Measurements from ENCODE around the gene AGRN. TPM values are rescaled to one million over a fixed set of nuclear protein-coding genes. Genes with fewer than 3 reads are reported as not detected.
"Not testable (repeated sequence)": the region's sequence is repeated elsewhere in the genome, so short reads cannot be mapped to it uniquely, and the experiment has no call there.

AGRN gene
- polyA plus RNA-seq, 1 donor from 2014 or later = 0.05 TPM

DNA sequence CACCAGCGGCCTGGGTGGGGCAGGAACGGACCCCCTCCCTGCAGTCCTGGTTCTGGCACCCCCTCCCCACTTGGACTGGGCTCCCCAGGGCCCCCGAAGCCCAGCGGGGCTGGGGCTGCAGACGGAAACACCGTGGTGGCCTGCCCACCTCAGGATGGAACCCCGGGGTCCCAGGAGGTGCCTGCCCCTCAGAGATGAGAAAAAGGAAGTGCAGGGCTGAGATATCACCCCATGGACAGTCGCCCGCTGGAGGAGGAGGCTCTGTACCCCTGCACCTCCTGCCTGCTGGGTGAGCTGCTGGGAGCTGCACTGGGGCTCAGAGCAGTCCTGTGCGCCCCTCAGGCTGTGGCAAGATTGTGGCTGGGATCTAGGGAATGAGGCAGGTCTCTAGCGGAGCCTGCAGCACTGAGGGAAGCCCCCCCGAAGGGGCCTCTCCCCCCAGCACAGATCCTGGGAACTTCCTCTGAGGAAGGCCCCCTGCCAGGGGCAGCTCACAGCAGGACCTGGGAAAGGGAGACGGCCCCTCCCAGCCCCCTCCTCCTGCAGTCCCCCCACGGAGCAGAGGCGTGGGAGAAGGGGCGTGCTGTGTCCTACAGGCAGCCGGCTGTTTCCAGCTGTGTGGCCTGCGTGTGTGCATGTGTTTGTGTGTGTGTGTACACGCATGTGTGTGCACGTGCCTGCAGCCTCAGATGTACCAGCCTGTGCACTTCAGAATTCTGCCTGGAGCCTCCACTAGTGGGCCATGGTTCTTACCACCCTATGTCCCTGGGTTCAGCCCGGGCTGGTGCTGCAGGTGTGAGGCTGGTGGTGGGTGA, 6.9 kb downstream of the AGRN start:
- Mint-ChIP-seq H3K9me3 (no peaks in the 10 kb centered on the region), H3K4me3 (no peak overlapping the region), H3K36me3 (no peaks in the 10 kb centered on the region), H3K4me1 (no peaks in the 10 kb centered on the region), H3K27me3 (peaks cover 6% of the 10 kb centered on the region), H3K27ac (no peak overlapping the region)

DNA sequence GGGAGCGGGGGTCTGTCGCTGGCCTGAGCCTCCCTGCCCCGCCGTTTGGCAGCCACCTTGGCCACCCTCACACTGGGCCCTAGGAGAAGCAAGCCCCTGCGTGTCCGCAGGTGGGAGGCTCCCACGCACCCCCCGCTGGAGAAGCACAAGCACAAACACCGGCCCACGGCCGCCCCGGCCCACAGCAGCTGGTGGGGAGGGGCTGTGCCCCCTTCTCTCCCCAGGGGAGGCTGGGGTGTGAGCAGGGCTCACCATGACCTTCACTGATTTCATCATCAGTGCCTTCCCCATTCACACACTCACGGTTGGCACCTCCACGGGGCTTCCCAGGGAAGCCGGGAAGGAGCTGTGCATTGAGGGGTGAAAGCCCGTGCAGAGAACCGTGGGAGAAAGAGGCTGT, 7.9 kb downstream of the AGRN start:
- no peak overlapping the region for H3K27ac Mint-ChIP-seq
- H3K4me3 Mint-ChIP-seq = no peak overlapping the region

DNA sequence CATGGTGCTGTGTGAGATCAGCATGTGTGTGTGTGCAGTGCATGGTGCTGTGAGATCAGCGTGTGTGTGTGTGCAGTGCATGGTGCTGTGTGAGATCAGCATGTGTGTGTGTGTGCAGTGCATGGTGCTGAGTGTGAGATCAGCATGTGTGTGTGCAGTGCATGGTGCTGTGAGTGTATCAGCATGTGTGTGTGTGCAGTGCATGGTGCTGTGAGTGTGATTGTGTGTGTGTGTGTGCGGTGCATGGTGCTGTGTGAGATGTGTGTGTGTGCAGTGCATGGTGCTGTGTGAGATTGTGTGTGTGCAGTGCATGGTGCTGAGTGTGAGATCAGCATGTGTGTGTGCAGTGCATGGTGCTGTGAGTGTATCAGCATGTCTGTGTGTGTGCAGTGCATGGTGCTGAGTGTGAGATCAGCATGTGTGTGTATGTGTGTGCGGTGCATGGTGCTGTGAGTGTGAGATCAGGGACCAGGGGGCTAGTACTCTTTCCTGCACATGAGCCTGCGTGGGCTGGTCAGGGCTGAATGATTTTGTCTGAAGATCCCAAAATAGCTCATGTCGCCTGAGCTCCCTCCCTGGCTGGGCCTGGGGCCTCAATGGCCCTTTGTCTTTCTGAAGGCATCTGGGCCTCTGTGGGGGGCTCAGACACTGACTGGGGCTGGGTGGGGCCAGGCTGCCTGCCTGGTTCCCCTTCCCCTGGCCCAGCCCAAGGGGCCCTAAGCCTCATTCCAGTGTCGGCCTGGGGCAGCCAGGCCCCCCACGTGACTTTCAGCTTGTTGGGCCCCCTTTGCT, 11.1 kb downstream of the AGRN start:
- H3K27me3 Mint-ChIP-seq, H3K4me1 Mint-ChIP-seq, H3K9me3 Mint-ChIP-seq, H3K4me3 Mint-ChIP-seq, H3K27ac Mint-ChIP-seq, H3K36me3 Mint-ChIP-seq: not testable (repeated sequence)

More for the DNA sequence above, 7.9 kb downstream of the AGRN start:
- H3K4me1 Mint-ChIP-seq = peaks cover 0 to 6% (median 6%) of the 10 kb centered on the region in 3 donors
- H3K36me3 Mint-ChIP-seq = no peaks in the 10 kb centered on the region
- H3K9me3 Mint-ChIP-seq = no peaks in the 10 kb centered on the region
- H3K27me3 Mint-ChIP-seq = peaks cover 1% of the 10 kb centered on the region

DNA sequence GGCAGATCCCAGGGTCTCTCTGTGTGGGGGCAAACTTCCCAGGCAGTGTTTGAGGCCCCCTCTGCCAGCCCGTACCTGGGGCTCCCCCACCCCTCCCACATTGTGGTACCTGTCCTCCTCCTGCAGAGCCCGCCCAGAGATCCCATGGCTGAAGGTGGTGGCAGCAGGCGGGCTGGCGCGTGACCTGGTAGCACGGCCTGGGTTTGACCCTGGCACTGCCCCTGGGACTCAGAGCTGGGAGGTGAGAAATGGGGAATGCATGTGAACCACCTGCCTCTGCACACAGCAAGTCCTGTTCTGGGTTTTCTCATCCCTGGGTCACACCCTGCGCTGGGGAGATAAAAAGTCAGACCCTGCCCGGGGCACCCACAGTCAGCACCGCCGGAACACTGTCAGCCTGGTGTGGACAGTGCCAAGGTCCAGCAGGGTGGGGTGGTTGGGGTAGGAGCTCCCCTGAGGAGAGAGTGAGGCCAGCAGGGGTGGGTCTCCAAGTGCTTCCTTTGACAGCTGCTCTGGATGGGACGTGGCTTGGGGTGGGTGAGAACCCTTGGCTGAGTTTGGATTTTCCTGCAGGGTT, 11.8 kb downstream of the AGRN start:
- Mint-ChIP-seq H3K27ac (peak overlapping the region; percentile 67 to 90 (median 74)), H3K4me3 (peak overlapping the region in 3 of 4 donors; percentile 62 to 89 (median 81)), H3K4me1 (peaks cover 0 to 9% (median 6%) of the 10 kb centered on the region in 3 donors), H3K27me3 (peaks cover 7% of the 10 kb centered on the region), H3K9me3 (no peaks in the 10 kb centered on the region), H3K36me3 (no peaks in the 10 kb centered on the region)

DNA sequence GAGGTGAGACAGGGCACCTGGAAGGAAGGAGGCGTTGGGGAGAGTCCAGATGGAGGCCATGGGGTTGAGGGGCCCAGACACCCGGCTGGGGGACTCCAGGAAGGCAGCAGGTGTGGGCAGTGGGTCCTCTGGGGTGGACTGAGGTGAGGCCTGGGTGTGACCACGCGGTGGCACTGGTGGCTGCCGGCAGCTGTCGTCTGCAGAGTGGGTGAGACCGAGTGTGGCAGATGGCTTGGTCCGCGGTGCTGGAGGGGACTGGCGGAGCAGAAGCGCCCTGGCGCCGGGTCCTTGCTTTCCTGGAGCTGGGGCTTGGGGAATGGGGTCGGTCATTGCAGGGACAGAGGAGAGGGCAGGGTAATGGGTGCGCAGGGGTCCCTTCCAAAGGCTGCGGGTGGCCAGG, 12.5 kb downstream of the AGRN start:
- no peaks in the 10 kb centered on the region for H3K9me3 Mint-ChIP-seq
- peak overlapping the region in 2 of 3 donors; percentile 74 to 90 for H3K27ac Mint-ChIP-seq
- peaks cover 0 to 9% (median 8%) of the 10 kb centered on the region in 3 donors for H3K4me1 Mint-ChIP-seq
- peaks cover 6% of the 10 kb centered on the region for H3K27me3 Mint-ChIP-seq
- H3K4me3 Mint-ChIP-seq = peak overlapping the region; percentile 62 to 89 (median 76)
- H3K36me3 Mint-ChIP-seq = no peaks in the 10 kb centered on the region

DNA sequence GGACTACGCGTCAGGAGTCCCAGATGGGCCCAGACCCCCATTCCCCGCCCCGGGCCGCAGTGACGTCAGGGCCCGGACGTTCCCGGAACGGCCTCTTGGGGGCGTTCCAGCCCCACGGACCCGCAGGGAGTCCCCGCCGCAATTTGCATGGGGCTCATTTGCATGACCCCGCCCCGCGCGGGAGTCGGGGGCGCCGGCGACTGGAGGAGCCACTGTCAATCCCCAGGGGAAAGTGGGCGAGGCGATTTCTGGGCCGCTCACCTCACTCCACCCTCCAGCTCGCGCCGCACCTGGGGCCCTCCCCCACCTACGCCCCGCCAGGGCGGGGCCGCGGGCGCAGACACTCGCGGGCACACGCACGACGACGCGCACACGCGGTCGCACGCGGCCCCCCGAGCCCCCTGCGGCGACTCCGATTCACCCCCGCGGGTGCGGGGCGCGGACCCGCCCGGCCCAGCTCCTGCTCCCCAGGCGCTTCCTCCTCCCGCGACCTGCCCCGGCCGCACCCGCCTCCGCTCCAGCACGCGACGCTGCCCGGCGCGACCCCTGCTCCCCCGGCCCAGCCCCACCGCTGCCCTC, 13.2 kb downstream of the AGRN start:
- H3K27ac Mint-ChIP-seq = no peak overlapping the region

DNA sequence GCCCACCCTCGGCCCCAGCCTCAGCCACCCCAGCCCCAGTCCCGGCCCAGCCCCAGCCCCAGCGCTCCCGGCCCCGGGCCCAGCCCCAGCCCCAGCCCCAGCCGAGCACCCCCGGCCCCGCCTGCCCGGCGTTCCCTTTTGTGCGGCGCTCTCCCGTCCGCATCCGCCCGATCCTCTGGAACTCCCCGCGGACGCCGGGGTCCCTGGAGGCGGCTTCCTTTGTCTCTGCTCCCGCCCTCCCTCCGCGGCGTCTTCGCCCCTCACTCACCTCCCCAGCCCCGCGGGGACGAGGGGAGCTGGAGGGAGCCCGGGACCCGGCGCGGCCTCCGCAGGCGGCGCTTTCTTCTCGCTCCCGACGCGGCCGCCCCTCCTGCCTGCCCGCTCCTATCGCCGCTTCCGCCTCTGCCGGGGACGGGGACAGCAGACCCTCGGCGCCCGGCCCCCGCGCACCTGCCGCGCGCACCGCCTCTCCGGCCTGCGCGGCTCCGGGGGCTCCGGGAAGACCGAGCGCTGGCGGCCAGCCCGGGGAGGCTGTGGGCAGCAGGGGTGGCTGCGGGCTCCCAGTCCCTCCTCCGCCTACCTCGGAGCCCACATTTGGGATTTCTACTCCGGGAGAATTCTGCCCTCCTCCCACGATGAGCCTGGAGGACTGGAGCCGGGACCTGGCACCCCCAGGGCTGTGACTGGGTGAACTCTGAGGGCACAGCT, 14.0 kb downstream of the AGRN start:
- H3K27ac Mint-ChIP-seq = peak overlapping the region in 1 of 3 donors; percentile 39

More for the DNA sequence above, 13.2 kb downstream of the AGRN start:
- peaks cover 6% of the 10 kb centered on the region for H3K27me3 Mint-ChIP-seq
- no peaks in the 10 kb centered on the region for H3K9me3 Mint-ChIP-seq
- H3K36me3 Mint-ChIP-seq = no peaks in the 10 kb centered on the region
- H3K4me1 Mint-ChIP-seq = peaks cover 0 to 10% (median 9%) of the 10 kb centered on the region in 3 donors
- peak overlapping the region in 3 of 4 donors; percentile 54 to 63 (median 62) for H3K4me3 Mint-ChIP-seq

DNA sequence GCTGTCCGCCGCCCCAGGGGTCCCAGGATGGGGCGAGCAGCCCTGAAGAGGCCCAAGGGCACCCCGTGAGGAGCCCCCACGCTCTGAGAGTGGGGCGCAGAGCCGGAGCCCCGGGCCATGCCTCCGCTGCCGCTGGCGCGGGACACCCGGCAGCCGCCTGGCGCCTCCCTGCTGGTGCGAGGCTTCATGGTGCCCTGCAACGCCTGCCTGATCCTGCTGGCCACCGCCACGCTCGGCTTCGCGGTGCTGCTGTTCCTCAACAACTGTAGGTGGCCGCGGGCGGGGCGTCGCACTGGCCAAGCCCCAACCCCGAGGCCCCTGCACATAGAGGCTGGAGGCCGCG, 14.5 kb downstream of the AGRN start:
- Mint-ChIP-seq H3K4me1 (peaks cover 6 to 19% (median 17%) of the 10 kb centered on the region in 3 donors), H3K9me3 (no peaks in the 10 kb centered on the region), H3K27me3 (peaks cover 6% of the 10 kb centered on the region), H3K27ac (peak overlapping the region in 1 of 3 donors; percentile 39), H3K36me3 (no peaks in the 10 kb centered on the region), H3K4me3 (peak overlapping the region in 2 of 4 donors; percentile 68 to 88)

More for the DNA sequence above, 14.0 kb downstream of the AGRN start:
- H3K4me3 Mint-ChIP-seq = peak overlapping the region in 2 of 4 donors; percentile 54 to 68
- H3K4me1 Mint-ChIP-seq = peaks cover 5 to 15% (median 12%) of the 10 kb centered on the region in 3 donors
- H3K9me3 Mint-ChIP-seq = no peaks in the 10 kb centered on the region
- H3K27me3 Mint-ChIP-seq = peaks cover 6% of the 10 kb centered on the region
- H3K36me3 Mint-ChIP-seq = no peaks in the 10 kb centered on the region

DNA sequence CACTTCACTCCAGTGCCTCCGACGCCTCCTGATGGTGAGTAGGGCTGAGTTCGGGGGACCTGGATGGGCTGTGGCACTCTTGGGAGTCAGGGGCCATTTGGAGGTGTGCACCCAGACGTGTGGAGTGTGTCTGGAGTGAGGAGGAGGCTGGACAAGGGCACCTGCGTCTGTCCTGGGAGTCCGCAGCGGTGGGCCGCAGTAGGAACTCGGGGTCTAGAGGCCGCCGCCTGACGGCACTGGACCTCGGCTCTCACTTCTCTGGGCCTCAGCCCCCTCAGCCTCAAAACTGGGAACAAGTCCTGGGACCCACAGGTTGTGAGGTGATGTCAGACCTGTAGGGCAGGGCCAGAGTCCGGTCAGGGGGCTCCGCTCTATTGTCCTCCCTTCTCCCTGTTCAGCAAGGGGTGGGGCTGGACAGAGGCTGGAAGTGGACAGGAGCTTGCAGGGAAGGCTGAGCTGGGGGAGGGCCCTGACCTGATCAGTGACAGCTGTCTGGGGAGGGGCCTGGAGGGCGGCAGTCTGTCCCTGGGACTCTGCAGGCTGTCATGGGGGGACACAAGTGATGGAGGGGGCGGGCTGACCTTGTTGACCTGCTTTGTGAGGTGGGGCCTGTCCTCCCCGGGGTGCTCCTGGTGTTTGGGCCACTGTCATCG, 15.5 kb downstream of the AGRN start:
- H3K4me1 Mint-ChIP-seq = peaks cover 6 to 22% (median 21%) of the 10 kb centered on the region in 3 donors
- no peak overlapping the region for H3K27ac Mint-ChIP-seq
- H3K9me3 Mint-ChIP-seq = no peaks in the 10 kb centered on the region
- H3K36me3 Mint-ChIP-seq = no peaks in the 10 kb centered on the region
- H3K27me3 Mint-ChIP-seq = peaks cover 9% of the 10 kb centered on the region
- peak overlapping the region in 2 of 4 donors; percentile 43 to 49 for H3K4me3 Mint-ChIP-seq

DNA sequence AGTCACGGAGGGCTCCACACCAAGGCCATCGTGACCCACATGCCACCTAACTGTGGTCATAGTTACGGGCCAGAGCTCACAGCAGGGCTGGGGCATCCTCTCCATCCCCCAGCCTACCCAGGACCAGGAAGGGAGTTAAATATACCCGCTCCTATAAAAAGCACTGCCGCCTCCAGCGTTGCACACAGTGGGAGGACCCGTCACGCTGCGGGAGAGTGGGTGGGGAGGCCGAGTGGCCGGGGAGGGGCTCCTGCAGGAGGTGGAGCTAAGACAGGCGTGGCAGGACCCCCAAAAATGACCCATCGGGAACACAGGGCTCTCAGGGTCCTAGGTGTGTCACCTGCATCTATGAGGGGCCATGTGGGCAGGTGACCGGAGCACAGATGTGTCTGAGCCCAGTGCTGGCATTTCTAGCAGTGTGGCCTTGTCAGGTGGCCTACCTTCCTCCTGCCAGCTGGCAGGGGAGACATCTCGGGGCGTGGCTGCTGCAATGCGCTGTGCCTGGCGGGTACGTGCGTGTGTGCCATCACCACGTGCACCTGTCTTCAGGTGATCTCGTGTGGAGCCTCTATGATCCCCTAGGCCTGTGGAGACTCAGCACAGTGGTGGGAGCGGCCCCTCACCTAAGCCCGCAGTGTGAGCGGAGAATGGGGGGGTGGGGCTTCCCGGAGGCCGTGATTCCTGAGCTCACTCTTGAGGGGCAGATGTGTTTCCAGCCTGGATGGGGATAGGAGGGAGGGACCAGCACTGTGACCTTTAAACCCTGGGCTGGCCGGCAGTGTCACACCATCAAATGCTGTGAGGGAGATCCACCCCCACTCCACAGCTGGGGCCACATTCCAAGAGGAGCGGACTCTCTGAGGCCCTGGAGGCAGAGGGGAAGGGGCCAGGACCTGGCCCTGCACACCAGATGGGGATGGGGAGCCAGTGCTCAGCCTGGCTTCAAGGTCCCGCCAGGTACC, 17.7 kb downstream of the AGRN start:
- Mint-ChIP-seq H3K27me3 (peaks cover 9% of the 10 kb centered on the region), H3K4me1 (peaks cover 6 to 16% (median 16%) of the 10 kb centered on the region in 3 donors), H3K27ac (peak overlapping the region in 2 of 3 donors; percentile 5 to 78), H3K9me3 (no peaks in the 10 kb centered on the region), H3K4me3 (peak overlapping the region in 2 of 4 donors; percentile 48 to 55), H3K36me3 (no peaks in the 10 kb centered on the region)

DNA sequence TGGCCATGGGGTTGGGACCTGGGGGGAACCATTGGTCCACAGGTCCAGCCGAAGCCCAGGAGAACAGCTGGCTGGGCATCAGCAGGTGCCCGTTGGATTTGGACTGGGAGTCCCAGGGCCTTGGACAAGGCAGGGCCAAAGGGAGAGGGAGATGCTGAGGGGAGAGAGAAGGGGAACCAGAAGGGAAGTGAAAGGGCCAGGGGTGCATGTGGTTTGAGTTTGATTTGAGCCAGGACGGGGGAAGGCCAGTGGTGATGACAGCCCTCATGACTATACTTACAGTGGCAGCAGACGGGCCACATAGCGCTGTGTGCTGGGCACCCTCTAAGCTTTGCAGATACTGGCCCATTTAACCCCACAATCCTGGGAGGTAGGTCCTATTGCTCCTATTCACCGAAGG, 18.8 kb downstream of the AGRN start:
- H3K4me1 Mint-ChIP-seq = peaks cover 6 to 16% (median 15%) of the 10 kb centered on the region in 3 donors
- H3K4me3 Mint-ChIP-seq = peak overlapping the region; percentile 12 to 78 (median 56)
- no peaks in the 10 kb centered on the region for H3K36me3 Mint-ChIP-seq
- H3K9me3 Mint-ChIP-seq = no peaks in the 10 kb centered on the region
- peak overlapping the region in 1 of 3 donors; percentile 76 for H3K27ac Mint-ChIP-seq
- peaks cover 9% of the 10 kb centered on the region for H3K27me3 Mint-ChIP-seq

DNA sequence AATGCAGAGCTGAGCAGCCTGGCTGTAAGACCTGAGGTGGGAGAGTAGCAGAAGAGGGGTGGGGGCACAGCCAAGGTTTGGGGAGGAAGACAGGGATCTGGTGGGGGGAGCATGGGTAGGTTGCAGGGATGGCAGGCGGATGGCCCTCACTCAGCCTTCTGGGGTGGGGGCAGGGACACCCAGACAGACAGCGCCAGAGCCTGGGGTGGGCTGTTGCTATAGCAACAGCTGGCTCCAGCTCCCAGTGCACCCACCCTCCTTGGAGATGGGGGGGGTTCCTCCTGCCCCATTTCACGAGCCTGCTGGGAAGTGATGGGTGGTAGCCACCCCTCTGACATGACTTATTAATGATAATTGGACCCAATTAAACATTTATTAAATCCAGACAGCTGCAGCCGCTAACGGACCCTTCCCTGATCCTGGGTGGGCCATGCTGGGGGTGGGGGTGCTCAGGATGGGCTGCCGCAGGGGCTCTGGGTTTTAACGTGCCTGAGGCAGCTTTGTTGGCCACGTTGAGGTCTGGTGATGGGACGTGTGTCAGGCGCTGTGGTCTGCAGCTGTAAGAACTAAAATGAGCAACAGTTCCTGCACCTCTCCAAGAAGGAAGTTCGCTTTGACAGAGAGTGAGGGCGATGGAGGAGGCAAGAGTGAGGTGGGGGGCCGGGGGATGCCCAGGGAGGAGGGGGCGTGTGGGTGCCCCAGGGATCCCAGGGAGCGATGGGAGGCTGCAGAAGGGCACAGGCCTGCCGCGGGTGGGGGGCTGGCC, 19.4 kb downstream of the AGRN start:
- Mint-ChIP-seq H3K4me1 (peaks cover 6 to 16% (median 15%) of the 10 kb centered on the region in 3 donors), H3K27ac (peak overlapping the region in 1 of 3 donors; percentile 76), H3K27me3 (peaks cover 9% of the 10 kb centered on the region), H3K36me3 (no peaks in the 10 kb centered on the region), H3K4me3 (peak overlapping the region; percentile 12 to 92 (median 66)), H3K9me3 (no peaks in the 10 kb centered on the region)

Data from IgD-negative memory B cell (primary cell).